Mucosa of stomach (tissue), 1 donor: Measurements from ENCODE around the gene ZNF732.
"Not testable (repeated sequence)": the region's sequence is repeated elsewhere in the genome, so short reads cannot be mapped to it uniquely, and the experiment has no call there.

Experiments used
- H3K27me3 ChIP-seq: one replicate; pipeline ENCODE4 v1.7.0; 2013; ENCODE audit warnings: mild to moderate bottlenecking, low read length; ENCODE audit not compliant: control insufficient read depth, insufficient read depth
- H3K36me3 ChIP-seq: one replicate; pipeline ENCODE4 v1.7.0; 2013; ENCODE audit warnings: low read length; ENCODE audit not compliant: control insufficient read depth, insufficient read depth
- H3K4me1 ChIP-seq: one replicate; pipeline ENCODE4 v1.7.0; 2013; ENCODE audit warnings: mild to moderate bottlenecking, low read length; ENCODE audit not compliant: control insufficient read depth, insufficient read depth
- H3K4me3 ChIP-seq: one replicate; pipeline ENCODE4 v1.7.0; 2013; ENCODE audit warnings: low read length
- H3K9ac ChIP-seq: one replicate; pipeline ENCODE4 v1.7.0; 2013; ENCODE audit warnings: mild to moderate bottlenecking, low read length, moderate library complexity
- H3K9me3 ChIP-seq: one replicate; pipeline ENCODE4 v1.7.0; 2013; ENCODE audit warnings: mild to moderate bottlenecking, low read length, moderate library complexity; ENCODE audit not compliant: control insufficient read depth
- donor health status: Pancreatic carcinoma.

ZNF732 gene

DNA sequence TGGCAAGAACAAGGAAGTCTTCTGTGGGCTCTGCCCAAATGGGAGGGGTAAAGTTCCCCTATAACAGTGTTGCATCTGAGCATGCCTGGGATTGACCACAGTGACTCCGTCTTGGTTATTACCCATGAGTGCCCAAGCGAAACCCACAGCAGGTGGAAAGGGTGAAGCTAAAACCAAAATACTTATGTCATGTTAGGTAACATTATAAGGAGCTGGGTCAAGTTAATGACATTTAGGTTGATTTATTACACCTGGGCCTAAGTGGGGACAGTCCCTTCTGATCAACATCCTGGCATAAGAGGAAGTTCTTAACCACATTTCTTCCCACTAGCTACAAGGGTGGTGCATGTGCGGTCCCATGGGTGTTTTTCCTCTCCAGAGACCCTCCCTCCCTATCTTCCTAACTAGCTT, 1.3 kb upstream of the ZNF732 start:
- Histone ChIP-seq H3K4me3 (no peak overlapping the region), H3K9ac (no peak overlapping the region), H3K9me3 (no peaks in the 10 kb centered on the region), H3K4me1 (peaks cover 4% of the 10 kb centered on the region), H3K27me3 (peaks cover 11% of the 10 kb centered on the region), H3K36me3 (no peaks in the 10 kb centered on the region)

DNA sequence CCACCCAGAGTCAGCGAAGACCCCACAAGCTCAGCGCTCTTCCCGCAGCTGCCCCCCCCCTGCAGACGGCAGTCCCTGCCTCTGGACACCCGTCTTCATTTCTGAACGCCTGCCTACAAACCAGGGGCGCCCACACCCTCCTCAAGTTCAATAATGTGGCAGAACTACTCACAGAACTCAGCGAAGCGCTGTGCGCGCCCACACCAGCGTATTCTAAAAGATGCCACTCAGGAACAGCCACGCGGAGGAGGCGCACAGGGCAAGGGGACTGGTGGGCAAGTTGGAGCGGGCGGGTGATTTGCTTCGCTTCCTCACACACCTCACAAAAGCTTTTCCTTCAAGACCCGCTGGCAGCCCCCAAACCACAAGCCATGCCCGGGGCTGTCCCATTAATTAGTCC, 758 bp downstream of the ZNF732 start:
- not testable (repeated sequence) for H3K4me3 ChIP-seq, H3K9me3 ChIP-seq, H3K36me3 ChIP-seq, H3K9ac ChIP-seq, H3K4me1 ChIP-seq
- H3K27me3 ChIP-seq, result peaks cover 11% of the 10 kb centered on the region

DNA sequence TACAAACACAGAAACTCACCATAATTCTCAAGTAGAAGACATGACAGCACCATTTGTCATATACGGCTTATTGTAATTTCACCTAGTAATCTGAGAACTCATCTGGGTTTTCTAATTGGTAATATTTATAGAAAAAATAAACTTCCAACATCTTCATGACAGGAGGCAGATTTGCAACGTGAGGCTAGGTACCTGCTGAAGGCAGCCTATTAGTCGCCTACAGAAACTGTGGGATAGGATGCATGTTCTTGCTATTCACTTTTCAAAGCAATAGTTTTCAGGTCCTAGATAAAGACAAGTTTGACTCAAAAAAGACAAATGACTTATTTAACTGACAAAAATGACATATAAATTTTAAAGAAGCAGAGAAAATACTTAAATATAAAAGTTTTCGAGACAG, 2.9 kb downstream of the ZNF732 start:
- Histone ChIP-seq H3K4me3 (no peak overlapping the region), H3K9ac (no peak overlapping the region), H3K36me3 (no peaks in the 10 kb centered on the region), H3K27me3 (peaks cover 11% of the 10 kb centered on the region), H3K4me1 (peaks cover 4% of the 10 kb centered on the region), H3K9me3 (no peaks in the 10 kb centered on the region)

DNA sequence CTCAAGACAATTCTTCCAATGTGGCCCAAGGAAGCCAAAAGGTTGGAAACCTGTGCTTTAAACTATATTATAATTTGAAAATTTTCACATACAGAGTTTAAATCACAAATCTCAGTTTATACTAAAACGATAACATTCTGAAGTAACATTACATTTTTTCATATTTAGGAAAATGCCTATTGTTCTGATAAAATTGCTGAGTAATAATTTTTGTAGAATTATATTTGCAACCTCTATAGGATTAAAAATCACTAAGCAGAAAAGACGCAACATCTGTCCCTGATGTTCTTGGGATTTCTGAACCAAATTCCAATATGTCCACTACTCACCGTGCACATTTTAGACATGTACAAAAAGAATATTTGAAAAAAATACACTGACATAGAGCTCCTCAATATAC, 10.5 kb downstream of the ZNF732 start:
- no peaks in the 10 kb centered on the region for H3K9me3 ChIP-seq
- no peak overlapping the region for H3K4me3 ChIP-seq
- H3K9ac ChIP-seq, result no peak overlapping the region
- H3K4me1 ChIP-seq, result no peaks in the 10 kb centered on the region
- no peaks in the 10 kb centered on the region for H3K27me3 ChIP-seq
- no peaks in the 10 kb centered on the region for H3K36me3 ChIP-seq

DNA sequence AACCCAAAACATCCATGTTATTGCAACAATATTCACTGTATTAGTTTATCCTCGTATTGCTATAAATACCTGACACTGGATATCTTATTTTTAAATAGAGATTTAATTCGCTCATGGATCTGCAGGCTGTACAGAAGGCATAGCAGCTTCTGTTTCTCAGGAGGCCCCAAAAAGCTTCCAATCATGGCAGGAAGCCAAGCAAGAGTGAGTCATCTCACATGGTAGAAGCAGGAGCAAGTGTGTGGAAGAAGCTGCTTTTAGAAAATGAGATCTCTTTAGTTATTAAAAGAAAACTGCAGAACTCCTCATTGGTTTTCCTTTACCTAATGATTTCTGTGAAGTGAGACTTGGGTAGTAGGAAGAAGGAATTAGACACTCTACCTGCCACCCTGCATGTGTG, 16.4 kb downstream of the ZNF732 start:
- Histone ChIP-seq H3K9me3 (no peaks in the 10 kb centered on the region), H3K27me3 (no peaks in the 10 kb centered on the region), H3K9ac (no peak overlapping the region), H3K4me3 (no peak overlapping the region), H3K36me3 (no peaks in the 10 kb centered on the region), H3K4me1 (no peaks in the 10 kb centered on the region)

DNA sequence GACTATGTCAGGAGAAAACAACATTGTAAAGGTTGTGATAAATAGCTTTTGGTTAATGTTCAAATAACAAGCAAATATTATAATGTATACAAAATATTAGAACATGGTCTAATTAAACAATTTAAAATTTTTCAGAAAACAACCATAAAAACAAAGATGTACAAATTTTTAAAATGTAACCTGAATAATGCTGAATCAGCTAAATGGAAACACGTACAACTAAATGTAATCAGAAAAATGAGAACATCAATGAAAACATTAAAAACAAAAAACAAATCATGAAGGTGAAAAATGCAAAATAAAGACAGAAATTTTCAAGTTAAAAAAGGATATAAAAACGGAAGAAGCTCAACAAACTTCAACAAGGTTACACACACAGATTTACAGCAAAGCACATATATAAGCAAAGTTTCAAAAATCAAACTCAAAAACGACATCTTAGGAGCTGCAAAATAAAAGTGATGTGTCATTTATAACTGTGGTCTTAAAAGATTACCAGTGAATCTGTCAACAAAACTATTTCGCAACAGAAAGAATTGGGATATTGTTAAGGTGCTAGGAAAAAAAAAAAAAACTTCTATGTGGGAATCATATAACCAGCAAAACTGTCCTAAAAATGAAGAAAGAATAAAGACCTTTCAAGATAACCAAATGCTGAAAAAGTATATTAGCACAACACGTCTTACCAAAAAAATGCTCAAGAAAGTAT, 31.8 kb downstream of the ZNF732 start:
- Histone ChIP-seq H3K36me3 (no peaks in the 10 kb centered on the region), H3K4me3 (no peak overlapping the region), H3K4me1 (no peaks in the 10 kb centered on the region), H3K27me3 (no peaks in the 10 kb centered on the region), H3K9me3 (peaks cover 11% of the 10 kb centered on the region), H3K9ac (no peak overlapping the region)

DNA sequence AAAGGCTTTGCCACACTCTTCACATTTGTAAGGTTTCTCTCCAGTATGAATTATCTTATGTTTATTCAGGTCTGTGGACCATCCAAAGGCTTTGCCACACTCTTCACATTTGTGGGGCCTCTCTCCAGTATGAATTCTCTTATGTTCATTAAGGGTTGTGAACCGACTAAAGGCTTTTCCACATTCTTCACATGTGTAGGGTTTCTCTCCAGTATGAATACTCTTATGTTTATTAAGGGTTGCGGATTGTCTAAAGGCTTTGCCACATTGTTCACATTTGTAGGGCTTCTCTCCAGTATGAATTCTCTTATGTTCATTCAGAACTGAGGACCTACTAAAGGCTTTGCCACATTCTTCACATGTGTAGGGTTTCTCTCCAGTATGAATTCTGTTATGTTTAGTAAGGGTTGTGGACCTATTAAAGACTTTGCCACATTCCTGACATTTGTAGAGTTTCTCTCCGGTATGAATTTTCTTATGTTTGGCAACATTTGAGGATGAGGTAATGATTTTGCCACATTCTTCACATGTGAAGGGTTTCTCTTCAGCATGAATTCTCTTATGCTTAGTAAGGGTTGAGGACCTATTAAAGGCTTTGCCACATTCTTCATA, 33.7 kb downstream of the ZNF732 start:
- H3K9me3 ChIP-seq, result peaks cover 11% of the 10 kb centered on the region
- H3K9ac ChIP-seq, result no peak overlapping the region
- no peaks in the 10 kb centered on the region for H3K27me3 ChIP-seq
- no peaks in the 10 kb centered on the region for H3K4me1 ChIP-seq
- H3K4me3 ChIP-seq, result no peak overlapping the region
- no peaks in the 10 kb centered on the region for H3K36me3 ChIP-seq

DNA sequence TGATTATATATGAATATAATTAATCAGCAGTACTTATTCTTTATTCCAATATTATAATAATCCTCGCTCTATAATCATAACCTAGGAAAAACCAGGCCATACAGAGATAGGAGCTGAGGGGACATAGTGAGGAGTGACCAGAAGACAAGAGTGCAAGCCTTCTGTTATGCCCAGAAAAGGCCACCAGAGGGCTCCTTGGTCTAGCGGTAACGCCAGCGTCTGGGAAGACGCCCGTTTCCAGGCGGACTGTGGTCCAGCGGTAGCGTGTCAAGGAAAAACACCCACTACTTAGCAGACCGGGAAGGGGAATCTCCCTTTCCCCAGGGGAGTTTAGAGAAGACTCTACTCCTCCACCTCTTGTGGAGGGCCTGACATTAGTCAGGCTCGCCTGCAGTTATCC, 46.0 kb downstream of the ZNF732 start:
- not testable (repeated sequence) for H3K9ac ChIP-seq, H3K36me3 ChIP-seq, H3K4me1 ChIP-seq, H3K4me3 ChIP-seq, H3K27me3 ChIP-seq, H3K9me3 ChIP-seq

DNA sequence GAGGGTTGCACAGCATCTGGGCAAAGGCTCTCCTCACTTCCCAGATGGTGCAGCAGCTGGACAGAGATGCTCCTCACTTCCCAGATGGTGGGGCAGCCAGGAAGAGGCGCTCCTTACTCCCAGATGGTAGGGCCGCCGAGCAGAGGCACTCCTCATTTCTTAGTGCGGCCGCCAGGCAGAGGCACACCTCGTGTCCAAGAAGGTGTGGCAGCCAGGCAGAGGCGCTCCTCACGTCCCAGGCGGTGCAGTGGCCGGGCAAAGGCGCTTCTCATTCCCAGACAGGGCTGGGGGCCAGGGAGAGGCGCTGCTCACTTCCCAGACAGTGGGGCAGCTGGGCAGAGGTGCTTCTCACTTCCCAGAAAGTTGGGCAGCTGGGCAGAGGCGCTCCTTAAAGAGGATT, 48.8 kb downstream of the ZNF732 start:
- peaks cover 14% of the 10 kb centered on the region for H3K9me3 ChIP-seq
- H3K9ac ChIP-seq, result no peak overlapping the region
- H3K4me3 ChIP-seq, result no peak overlapping the region
- H3K36me3 ChIP-seq, result no peaks in the 10 kb centered on the region
- H3K27me3 ChIP-seq, result no peaks in the 10 kb centered on the region
- H3K4me1 ChIP-seq, result no peaks in the 10 kb centered on the region

DNA sequence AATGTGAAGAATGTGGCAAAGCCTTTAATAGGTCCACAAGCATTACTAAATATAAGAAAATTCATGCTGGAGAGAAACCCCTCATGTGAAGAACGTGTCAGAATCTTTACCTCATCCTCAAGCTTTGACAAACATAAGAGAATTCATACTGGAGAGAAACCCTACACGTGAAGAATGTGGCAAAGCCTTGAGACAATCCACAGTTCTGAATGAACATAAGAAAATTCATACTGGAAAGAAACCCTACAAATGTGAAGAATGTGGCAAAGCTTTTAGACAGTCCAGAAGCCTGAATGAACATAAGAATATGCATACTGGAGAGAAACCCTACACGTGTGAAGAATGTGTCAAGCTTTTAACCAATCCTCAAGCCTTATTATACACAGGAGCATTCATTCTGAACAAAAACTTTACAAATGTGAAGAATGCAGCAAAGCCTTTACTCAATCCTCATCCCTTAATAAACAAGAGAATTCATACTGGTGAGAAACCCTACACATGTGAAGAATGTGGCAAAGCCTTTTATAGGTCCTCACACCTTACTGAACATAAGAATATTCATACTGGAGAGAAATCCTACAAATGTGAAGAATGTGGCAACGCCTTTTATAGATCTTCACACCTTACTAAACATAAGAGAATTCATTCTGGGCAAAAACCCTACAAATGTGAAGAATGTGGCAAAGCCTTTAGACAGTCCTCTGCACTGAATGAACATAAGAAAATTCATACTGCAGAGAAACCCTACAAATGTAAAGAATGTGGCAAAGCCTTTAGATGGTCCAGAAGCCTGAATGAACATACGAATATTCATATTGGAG, 51.1 kb downstream of the ZNF732 start:
- Histone ChIP-seq H3K9me3 (peaks cover 14% of the 10 kb centered on the region), H3K4me3 (no peak overlapping the region), H3K4me1 (no peaks in the 10 kb centered on the region), H3K36me3 (no peaks in the 10 kb centered on the region), H3K27me3 (no peaks in the 10 kb centered on the region), H3K9ac (no peak overlapping the region)

DNA sequence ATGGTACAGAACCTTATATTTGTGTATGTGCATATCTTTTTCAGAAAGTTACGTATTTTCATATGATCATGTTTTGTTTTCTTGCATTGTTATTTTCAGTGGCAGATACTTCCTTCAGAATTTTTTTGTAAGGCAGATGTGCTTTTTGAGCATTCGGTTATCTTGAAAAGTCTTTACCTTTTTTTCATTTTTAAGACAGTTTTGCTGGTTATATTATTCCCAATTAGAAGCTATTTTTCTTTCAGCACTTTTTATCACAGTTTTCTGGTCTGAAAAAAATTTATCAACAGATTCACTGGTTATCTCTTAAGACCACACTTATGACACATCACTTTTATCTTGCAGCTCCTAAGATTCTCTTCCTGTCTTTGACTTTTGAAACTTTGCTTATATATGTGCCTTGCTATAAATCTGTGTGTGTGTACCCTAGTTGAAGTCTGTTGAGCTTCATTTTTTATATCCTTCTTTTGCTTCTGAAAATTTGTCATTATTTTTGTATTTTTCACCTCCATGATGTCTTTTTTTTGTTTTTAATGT, 53.1 kb downstream of the ZNF732 start:
- H3K4me3 ChIP-seq, result no peak overlapping the region
- H3K9me3 ChIP-seq, result peaks cover 18% of the 10 kb centered on the region
- H3K36me3 ChIP-seq, result no peaks in the 10 kb centered on the region
- no peak overlapping the region for H3K9ac ChIP-seq
- H3K27me3 ChIP-seq, result no peaks in the 10 kb centered on the region
- H3K4me1 ChIP-seq, result no peaks in the 10 kb centered on the region

DNA sequence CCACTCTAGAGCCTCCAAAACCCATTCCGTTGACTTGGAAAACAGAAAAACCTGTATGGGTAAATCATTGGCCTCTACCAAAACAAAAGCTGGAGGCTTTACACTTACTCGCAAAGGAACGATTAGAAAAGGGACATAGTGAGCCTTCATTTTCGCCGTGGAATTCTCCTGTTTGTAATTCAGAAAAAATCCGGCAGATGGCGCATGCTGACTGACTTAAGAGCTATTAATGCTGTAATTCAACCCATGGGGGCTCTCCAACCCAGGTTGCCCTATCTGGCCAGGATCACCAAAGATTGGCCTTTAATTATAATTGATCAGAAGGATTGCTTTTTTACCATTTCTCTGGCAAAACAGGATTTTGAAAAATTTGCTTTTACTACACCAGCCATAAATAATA, 60.8 kb downstream of the ZNF732 start:
- H3K9ac ChIP-seq, result no peak overlapping the region
- H3K27me3 ChIP-seq, result no peaks in the 10 kb centered on the region
- H3K9me3 ChIP-seq, result peaks cover 4% of the 10 kb centered on the region
- H3K4me3 ChIP-seq, result no peak overlapping the region
- H3K36me3 ChIP-seq, result no peaks in the 10 kb centered on the region
- H3K4me1 ChIP-seq, result peaks cover 5% of the 10 kb centered on the region
